ENCODE data around the gene POLH. TPM values are rescaled to one million over a fixed set of nuclear protein-coding genes. Genes with fewer than 3 reads are reported as not detected.
"Not testable (repeated sequence)": the region's sequence is repeated elsewhere in the genome, so short reads cannot be mapped to it uniquely, and the experiment has no call there.

The POLH gene
- total RNA-seq, 1 donor from 2014 or later, result 8.1 TPM

DNA sequence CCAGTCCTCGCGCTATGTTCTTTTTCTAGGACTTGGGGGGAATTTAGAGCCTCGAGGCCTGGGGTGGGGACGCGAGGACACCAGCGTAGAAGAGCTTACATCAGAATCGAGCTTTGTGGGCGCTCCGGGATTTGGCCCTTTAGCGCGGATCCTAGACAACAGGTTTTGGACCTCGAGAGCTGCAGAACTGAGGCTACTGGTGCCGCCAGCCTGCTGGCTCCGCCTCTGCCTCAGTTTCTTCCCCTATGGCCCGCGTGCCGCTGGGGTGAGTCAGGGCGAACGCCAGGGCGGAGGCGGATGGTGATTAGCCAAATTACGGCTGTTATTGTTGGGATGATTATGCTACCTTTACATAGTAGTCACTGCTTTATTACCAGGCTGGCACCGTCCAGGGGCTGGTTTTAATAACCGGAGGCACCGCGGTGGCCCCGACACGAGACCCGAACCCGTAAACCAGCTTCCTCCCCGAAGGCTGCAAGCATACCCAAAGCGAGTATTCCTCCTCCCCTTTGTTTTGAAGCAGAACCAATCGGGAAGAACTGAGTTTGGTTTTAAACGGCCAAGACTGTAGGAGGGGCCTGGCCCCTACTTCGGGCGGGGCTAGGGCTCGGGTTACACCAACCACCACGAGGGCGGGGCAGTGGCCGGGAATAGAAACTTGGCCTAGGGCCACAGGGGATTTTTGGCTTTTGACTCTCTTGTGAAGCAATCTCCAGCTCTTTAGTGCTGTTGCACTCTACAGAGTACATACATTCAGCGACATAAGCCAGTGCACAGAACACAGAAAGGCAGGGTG is 53.7 kb downstream of the POLH start:
- peak; percentile 94 to 97 for DNase-seq (ENCODE audit: low read depth in 2 of 2)

DNA sequence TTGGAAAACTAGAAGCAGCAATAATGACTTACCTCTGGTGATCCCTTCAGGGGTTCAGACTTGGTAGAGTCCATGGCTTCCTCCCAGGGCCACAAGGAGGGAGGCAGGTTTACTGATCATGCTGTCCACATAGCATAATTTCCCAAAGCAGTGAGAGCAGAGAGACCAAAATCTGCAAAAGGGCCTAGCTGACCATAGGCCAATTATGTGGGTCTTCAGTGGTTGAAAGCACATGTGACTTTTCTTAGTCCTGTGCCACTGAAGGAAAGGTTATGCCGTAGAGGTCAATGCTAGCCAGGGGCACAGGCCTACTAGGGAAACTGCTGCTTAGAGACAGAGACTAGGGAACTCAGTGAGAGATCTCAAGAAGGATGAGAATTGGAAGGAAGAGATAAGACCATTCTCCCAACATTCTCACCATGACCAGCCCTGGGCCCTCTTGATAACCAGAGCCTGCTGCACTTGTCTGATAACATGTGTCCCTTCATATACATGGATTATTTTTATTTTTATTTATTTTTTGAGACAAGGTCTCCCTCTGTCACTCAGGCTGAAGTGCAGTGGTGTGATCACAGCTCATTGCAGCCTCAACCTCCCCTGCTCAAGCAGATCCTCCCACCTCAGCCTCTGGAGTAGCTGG is 55.1 kb downstream of the POLH start:
- DNase-seq (ENCODE audit: low read depth in 2 of 2), result no peak

DNA sequence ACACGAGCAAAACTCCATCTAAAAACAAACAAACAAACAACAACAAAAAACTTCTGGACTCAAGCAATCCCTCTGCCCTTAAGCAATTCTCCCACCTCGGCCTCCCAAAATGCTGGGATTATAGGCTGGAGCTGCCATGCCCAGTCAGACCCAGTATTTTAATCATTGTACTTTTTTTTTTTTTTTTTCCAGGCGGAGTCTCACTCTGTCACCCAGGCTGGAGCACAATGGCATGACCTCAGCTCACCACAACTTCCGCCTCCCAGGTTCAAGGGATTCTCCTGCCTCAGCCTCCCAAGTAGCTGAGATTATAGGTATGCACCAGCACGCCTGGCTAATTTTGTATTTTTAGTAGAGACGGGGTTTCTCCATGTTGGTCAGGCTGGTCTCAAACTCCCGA is 57.0 kb downstream of the POLH start:
- not testable (repeated sequence) for DNase-seq (ENCODE audit: low read depth in 2 of 2)

DNA sequence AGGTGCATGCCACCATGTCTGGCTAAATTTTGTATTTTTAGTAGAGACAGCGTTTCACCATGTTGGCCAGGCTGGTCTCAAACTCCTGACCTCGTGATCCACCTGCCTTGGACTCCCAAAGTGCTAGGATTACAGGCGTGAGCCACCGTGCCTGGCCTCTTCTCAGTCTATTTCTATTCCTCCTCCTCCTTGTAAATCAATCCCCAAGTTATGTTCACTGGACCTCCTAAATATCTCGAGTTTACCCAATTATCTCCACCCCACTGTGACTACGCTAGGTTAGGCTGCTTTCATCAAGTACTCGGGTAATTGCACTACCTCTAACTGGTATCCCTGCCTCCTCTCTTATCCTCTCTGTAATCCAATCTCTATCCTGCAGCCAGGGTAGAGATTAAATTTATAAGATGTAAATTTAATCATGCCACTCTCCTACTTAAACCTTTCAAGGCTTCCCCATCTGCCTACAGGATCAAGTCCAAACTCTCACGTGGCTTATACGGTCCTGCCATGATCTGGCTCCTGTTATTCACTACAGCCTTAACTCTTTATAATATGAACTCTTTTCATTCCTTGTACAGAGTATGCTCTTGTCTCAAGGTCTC is 58.8 kb downstream of the POLH start:
- no peak for DNase-seq (ENCODE audit: low read depth in 2 of 2)

DNA sequence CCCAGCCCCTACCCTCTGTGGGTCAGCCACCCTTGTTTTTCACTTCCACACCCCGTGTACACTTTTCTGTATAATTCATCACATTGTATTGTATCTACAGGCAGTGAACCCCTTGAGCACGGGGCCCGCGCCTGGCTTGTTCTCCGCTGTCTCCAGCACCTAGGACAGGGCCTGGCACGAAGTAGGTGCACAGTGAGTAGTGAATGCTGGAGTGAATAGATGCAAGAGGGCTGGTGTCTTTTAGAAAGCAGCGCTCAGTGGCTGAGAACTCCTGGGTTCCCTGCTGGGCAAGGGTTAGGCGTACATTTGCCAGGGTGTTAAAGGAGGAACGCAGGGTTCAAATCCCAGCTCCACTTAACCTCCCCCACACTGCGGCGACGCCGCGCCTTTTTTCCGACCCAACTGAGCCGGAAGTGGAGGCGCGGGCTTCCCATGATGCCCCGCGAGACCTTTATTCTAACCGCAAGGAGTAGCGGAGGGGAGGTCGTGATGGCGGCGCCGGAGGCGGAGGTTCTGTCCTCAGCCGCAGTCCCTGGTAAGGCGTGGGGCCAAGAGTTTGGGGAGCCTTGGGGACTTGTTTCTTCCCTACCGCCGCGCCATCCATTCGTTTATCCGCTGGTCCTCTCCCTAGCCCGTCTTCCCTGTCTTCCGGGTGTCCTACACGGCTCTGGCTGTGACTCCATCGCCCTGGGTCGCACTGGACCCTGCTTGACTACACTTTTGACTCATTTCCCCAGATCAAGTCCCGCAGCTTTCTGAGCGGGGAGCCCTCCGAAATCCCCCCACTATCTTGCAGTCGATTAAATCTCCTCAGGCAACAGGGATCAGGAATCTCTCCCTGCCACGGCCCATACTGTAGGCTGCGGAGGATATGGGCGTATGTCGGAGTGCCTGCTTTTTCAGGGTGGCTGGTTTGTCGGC is 59.7 kb downstream of the POLH start, which contains the start of gene MAD2L1BP:
Gene MAD2L1BP (plus strand): TSS at position 454 of the 921 bp plus-strand sequence. CDS start 36 bp downstream, at position 490.
- DNase-seq (ENCODE audit: low read depth in 2 of 2), result peak; percentile 67

DNA sequence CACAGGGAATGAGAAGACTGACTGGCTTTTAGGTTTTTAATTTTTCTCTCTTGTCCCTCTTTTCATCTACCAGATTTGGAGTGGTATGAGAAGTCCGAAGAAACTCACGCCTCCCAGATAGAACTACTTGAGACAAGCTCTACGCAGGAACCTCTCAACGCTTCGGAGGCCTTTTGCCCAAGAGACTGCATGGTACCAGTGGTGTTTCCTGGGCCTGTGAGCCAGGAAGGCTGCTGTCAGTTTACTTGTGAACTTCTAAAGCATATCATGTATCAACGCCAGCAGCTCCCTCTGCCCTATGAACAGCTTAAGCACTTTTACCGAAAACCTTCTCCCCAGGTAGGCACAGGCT is 60.3 kb downstream of the POLH start:
- DNase-seq (ENCODE audit: low read depth in 2 of 2), result peak in 1 of 2 donors; percentile 32

DNA sequence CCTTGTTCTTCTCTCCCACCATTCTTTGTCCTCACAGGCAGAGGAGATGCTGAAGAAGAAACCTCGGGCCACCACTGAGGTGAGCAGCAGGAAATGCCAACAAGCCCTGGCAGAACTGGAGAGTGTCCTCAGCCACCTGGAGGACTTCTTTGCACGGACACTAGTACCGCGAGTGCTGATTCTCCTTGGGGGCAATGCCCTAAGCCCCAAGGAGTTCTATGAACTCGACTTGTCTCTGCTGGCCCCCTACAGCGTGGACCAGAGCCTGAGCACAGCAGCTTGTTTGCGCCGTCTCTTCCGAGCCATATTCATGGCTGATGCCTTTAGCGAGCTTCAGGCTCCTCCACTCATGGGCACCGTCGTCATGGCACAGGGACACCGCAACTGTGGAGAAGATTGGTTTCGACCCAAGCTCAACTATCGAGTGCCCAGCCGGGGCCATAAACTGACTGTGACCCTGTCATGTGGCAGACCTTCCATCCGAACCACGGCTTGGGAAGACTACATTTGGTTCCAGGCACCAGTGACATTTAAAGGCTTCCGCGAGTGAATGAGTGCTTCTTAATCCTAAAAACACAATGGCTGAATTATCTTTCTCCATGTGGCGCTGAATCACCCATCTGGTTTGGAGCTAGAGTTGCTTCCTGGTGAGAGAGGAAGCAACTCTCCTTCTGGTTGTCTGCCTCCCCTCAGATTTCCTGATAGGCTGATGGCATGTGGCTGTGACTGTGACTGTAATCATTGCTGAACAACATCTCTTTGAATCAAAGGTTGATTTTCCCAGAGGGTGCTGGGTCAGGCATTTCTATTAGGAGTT is 64.2 kb downstream of the POLH start:
- peak in 1 of 2 donors; percentile 62 for DNase-seq (ENCODE audit: low read depth in 2 of 2)

DNA sequence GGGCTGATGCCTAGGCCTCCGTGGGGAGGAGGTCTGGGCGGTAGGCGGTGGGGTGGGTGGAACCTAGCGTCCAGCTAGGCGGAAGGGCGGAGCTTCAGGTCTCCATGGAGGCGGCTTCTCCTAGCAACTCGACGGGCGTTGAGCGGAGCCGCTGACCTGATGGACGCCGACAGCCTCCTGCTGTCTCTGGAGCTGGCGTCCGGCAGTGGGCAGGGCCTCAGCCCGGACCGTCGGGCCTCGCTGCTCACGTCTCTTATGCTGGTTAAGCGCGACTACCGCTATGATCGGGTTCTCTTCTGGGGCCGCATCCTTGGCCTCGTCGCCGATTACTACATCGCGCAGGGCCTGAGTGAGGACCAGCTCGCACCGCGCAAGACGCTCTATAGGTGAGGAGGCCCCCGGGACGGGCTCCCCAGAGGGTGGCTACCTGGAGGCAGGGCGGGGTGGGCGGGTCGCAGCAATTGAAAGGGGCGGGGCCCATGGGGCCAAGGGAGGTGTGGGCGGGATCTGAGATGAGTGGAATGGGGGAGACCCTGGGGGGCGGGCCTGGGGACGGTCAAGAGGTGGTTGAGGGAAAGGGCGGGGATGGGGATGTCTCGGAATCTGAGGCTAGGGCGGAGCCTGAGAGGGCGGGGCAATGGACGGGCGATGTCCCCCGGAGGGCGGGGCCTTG is 69.1 kb downstream of the POLH start, which contains the start of gene RSPH9:
Gene RSPH9 (plus strand): TSS at position 97 of the 673 bp plus-strand sequence. CDS start 63 bp downstream, at position 160.
- DNase-seq (ENCODE audit: low read depth in 2 of 2), result peak; percentile 75 to 76

DNA sequence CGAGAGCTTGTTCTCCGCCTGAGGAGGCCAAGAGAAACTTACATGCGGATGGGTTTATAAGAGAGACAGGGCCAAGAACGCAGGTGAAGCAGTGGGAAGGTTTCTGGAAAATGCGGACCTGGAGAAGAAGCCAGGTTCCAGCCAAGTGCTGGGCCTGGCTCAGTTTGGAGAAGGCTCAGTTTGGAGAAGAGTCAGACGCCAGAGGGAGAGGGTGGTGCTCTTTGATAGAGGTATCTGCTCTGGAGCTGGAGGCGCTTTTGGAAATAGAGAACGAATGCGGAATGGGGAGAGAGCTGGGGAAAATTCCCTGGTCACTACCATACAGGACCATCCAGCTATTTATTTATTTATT is 69.6 kb downstream of the POLH start:
- no peak for DNase-seq (ENCODE audit: low read depth in 2 of 2)

DNA sequence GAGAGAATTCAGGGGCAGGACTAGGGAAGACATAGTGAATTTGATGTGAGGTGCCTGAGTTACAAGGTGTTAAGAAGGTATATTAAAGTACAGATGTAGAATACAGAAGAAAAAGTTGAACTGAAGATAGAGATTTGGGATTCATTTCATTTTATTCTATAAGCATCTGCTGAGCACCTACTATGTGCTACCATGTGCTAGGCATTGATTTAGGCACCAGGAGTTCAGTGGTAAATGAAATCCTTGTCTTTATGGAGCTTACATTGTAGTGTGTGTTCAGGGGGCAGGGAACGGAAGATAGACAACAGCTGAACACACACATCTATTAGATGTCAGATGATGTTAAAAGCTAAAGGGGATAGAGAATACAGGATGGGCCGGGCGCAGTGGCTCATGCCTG is 71.6 kb downstream of the POLH start:
- DNase-seq (ENCODE audit: low read depth in 2 of 2), result no peak

DNA sequence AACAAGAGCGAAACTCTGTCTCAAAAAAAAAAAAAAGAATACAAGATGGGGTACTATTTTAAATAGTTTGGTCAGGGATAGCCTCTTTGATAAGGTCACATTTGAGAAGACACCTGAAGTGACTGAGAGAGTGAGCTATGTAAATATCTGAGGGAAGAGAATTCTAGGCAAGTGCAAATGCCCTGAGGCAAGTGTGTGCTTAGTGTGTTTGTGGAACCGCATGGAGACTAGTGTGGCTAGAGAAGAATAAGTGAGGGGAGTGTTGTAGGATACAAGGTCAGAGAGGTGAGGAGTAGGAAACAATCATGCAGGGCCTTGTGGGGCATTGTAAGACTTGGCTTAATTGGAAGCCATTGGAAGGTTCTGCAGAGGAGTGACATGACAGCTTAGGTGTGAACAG is 72.3 kb downstream of the POLH start:
- DNase-seq (ENCODE audit: low read depth in 2 of 2), result no peak

DNA sequence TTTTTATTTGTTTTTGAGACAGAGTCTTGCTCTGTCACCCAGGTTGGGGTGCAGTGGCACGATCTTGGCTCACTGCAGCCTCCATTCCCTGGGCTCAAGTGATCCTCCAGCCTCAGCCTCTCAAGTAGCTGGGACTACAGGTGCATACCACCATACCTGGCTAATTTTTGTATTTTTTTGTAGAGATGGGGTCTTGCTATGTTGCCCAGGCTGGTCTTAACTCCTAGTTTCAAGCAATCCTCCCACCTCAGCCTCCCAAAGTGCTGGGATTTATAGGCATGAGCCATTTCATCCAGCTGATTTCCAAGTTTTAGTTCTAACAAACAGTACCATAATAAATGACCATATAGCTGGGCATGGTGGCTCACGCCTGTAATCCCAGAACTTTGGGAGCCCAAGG is 76.8 kb downstream of the POLH start:
- DNase-seq (ENCODE audit: low read depth in 2 of 2), result not testable (repeated sequence)

DNA sequence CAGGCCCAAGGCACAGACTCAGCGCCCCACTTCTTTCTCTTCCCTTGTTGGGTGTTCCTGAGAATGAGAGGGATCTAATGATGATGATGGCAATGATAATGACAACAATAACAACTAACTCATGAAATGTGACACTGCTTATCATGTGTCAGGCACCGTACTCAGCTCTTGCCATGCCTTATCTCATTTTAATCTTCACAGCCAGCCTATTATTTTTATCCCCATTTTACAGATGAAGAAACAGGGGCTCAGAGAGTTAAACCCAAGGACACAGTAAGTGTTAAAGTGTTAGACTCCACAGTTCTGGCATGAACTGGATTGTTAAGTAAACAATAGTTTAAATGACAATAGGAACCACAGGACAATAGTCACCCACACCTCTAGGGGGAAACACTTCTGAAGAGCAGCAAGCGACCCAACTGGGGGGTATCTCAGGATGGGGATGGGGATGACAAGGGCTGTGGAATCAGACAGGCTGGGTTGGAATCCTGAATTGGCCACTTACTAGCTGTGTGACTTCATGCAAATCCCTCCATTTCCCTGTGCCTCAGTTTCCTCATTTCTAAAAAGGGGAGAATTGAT is 81.3 kb downstream of the POLH start:
- DNase-seq (ENCODE audit: low read depth in 2 of 2), result no peak

DNA sequence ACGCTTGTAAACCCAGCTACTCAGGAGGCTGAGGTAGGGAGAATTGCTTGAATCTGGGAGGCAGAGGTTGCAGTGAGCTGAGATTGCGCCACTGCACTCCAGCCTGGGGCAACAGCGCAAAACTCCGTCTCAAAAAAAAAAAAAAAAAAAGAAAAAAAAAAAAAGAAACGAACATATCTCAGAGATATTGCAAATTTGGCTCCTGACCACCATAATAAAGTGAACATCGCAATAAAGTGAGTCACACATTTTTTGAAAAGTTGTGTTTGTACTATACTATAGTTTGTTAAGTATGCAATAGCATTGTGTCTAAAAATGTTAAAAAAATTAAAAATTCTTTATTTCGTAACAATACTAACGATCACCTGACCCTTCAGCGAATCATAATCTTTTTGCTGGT is 82.2 kb downstream of the POLH start:
- DNase-seq (ENCODE audit: low read depth in 2 of 2), result no peak

DNA sequence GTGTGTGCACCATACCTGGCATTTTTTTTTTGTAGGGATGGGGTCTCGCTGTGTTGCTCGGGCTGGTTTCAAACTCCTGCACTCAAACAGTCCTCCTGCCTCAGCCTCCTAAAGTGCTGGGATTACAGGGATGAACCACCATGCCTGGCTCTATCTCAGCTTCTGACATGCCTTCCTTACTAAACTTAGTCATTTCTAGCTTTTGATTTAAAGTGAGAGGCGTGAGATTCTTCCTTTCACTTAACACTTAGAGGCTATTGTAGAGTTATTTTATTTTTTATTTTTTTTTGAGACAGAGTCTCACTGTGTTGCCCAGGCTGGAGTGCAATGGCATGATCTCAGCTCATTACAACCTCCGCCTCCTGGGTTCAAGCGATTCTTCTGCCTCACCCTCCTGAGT is 87.0 kb downstream of the POLH start:
- DNase-seq (ENCODE audit: low read depth in 2 of 2), result not testable (repeated sequence)
